Activated CD4-positive, alpha-beta T cell treated with anti-CD3 and anti-CD28 coated beads for 24 hours (primary cell): ENCODE results near the gene ZFY.
"Not testable (repeated sequence)": the region's sequence is repeated elsewhere in the genome, so short reads cannot be mapped to it uniquely, and the experiment has no call there.

Source experiments
- DNase-seq, 2 donors: peaks; one replicate each; pipeline ENCODE4 v3.0.0-alpha.2; 2020; ENCODE audit warnings: low read depth in 2 of 2

Gene ZFY

GRCh38 chrY:2973110-2973751 lies 38.0 kb downstream of the ZFY start:
- DNase-seq, result no peak

- no peak for DNase-seq
Measured at GRCh38 chrY:2979283-2979682, 44.1 kb downstream of the ZFY start.

GRCh38 chrY:2984491-2984890 lies 49.3 kb downstream of the ZFY start:
- no peak for DNase-seq

GRCh38 chrY:2987178-2987577 lies 52.0 kb downstream of the ZFY start:
- not testable (repeated sequence) for DNase-seq

GRCh38 chrY:2997369-2997768 lies 62.2 kb downstream of the ZFY start:
- not testable (repeated sequence) for DNase-seq

- DNase-seq, result no peak
Measured at GRCh38 chrY:3002190-3002589, 67.0 kb downstream of the ZFY start.

- no peak for DNase-seq
Measured at GRCh38 chrY:3002680-3003515, 67.7 kb downstream of the ZFY start.

GRCh38 chrY:3003516-3003830 lies 68.3 kb downstream of the ZFY start:
- no peak for DNase-seq

- no peak for DNase-seq
Measured at GRCh38 chrY:3003846-3004245, 68.7 kb downstream of the ZFY start.

GRCh38 chrY:3006031-3006430 lies 70.8 kb downstream of the ZFY start:
- not testable (repeated sequence) for DNase-seq

GRCh38 chrY:3007967-3008366 lies 72.8 kb downstream of the ZFY start:
- DNase-seq, result no peak

GRCh38 chrY:3012226-3012625 lies 77.0 kb downstream of the ZFY start:
- DNase-seq, result no peak

- no peak for DNase-seq
Measured at GRCh38 chrY:3016594-3016993, 81.4 kb downstream of the ZFY start.

- DNase-seq, result no peak
Measured at GRCh38 chrY:3018546-3018945, 83.4 kb downstream of the ZFY start.

GRCh38 chrY:3019584-3019983 lies 84.4 kb downstream of the ZFY start:
- DNase-seq, result no peak

GRCh38 chrY:3021176-3021575 lies 86.0 kb downstream of the ZFY start:
- no peak for DNase-seq

GRCh38 chrY:3023606-3024005 lies 88.4 kb downstream of the ZFY start:
- DNase-seq, result no peak

- DNase-seq, result no peak
Measured at GRCh38 chrY:3025357-3025756, 90.2 kb downstream of the ZFY start.
